ENCODE data around the gene RRP1.
"Not testable (repeated sequence)": the region's sequence is repeated elsewhere in the genome, so short reads cannot be mapped to it uniquely, and the experiment has no call there.

The RRP1 gene

GRCh38 chr21:43819511-43820405 lies 30.4 kb downstream of the RRP1 start:
- DNase-seq, result no peak

GRCh38 chr21:43820466-43820865 lies 31.1 kb downstream of the RRP1 start:
- no peak for DNase-seq

- not testable (repeated sequence) for DNase-seq
Observed at GRCh38 chr21:43822166-43822565, 32.8 kb downstream of the RRP1 start.

- not testable (repeated sequence) for DNase-seq
Observed at GRCh38 chr21:43822741-43823140, 33.4 kb downstream of the RRP1 start.

- no peak for DNase-seq
Observed at GRCh38 chr21:43824333-43825241, 35.2 kb downstream of the RRP1 start.

GRCh38 chr21:43825242-43825935 lies 36.0 kb downstream of the RRP1 start:
- no peak for DNase-seq

GRCh38 chr21:43825936-43826622 lies 36.7 kb downstream of the RRP1 start:
- DNase-seq, result no peak

DNA sequence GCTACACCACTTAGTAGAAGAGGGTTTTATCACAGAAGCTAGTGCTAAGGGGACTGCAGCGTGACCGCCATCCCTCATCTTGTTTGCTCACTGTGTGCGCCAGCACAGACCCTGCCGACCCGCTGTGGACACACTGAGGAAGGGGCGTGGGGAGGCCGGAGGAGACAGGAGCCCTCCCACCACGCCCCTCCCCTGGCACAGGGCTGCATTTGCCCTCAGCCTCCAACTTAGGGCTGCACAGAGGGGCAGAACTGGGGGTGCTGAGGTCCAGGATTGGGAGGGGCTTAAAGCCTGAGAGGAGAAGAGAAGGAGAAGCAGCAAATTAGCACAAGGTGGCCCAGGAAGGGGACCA lies 37.2 kb downstream of the RRP1 start:
- no peak for DNase-seq

DNA sequence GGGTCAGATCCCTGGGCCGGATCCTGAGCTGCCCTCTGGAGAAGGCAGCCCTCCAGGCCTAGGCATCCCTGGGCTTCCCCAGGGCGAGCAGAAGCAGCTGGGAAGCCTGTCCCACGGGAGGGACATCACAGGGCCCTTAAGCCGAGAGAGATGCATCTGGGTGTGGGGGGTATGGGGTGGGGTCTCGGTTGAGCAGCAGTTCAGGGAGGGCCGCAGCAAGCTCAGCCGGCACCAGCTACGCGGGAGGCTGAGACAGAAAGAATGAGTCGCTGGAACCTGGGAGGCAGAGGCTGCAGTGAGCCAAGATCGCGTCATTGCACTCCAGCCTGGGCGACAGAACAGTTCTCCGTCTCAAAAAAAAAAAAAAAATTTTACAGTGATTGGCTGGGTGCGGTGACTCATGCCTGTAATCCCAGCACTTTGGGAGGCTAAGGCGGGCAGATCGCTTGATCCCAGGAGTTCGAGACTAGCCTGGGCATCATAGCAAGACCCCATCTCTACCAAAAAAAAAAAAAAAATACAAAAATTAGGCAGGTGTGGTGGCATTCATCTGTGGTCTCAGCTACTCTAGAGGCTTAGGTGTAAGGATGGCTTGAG lies 37.7 kb downstream of the RRP1 start:
- no peak for DNase-seq

DNA sequence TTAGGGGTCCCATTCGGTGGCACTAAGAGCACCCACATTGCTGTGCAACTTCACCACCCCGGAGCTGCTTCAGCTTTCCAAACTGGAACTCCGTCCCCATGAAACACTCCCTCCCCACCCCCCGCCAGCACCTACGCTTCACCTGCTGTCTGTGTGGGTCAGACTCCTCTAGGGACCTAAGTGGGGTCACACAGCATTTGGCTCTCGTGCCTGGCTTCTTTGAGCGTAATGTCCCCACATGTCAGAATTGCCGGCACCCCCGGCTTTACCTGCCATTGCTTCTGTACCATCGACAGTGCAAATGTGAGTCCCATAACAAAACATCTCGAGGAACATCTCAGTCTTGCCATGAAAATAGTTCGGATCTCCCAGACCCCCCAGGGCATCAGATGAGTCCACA lies 39.8 kb downstream of the RRP1 start:
- DNase-seq, result no peak

- DNase-seq, result peak; percentile 51
Observed at GRCh38 chr21:43829575-43830119, 40.3 kb downstream of the RRP1 start.

GRCh38 chr21:43832158-43832550 lies 42.8 kb downstream of the RRP1 start:
- DNase-seq, result no peak

DNA sequence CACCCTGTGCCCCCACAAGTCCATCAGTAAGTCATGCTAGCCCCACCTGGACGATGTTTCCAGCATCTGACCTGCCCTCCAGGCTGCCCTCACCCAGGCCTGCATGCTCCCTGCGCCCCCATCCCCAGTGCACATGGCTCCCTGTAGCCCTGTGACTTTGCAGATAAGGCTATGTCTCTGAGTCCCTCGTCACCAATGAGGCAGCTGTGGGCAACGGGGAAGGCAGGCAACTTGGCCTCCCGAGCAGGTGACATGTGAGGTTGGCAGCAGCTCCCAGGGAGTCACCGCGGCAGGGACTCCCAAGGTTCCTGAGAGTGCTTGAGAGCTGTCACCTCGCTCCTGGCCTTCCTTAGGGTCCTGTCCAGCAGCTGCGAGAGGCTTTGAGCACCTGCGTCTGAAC lies 43.3 kb downstream of the RRP1 start:
- no peak for DNase-seq

DNA sequence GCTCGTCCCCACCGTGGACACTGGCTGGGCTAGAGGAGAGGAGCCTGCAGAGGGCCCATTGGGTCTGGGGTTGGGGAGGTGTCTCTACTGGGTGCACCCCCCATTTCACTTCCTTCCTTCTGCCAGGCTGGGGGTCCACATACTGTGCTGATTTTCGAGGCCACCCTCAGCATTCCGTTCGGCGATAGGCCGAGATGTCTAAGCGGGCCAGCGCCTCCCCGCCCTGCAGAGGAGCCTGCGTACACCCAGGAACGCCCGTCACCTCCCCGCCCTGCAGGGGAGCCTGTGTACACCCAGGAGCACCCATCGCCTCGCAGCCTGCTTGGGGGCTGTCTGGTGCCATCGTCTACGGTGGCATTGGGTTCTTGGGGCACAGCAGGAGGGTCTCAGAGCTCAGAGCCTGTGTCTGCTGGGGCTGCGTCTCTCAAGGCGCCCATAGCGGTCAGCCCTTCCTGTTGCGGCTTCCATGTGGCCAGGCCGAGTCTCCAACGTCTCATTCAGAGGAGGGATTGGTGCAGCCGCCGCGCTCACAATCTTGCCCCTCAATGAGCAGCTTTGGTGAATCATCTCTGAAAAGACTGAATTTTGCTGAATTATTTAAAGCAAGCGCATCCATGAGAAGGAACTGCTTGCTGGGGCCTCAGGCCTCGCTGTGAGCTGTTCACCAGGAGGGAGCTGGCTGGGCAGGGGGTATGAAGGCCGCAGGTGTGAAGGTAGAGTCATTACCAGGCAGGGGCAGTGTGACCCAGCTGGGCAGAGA lies 44.9 kb downstream of the RRP1 start:
- DNase-seq, result no peak

DNA sequence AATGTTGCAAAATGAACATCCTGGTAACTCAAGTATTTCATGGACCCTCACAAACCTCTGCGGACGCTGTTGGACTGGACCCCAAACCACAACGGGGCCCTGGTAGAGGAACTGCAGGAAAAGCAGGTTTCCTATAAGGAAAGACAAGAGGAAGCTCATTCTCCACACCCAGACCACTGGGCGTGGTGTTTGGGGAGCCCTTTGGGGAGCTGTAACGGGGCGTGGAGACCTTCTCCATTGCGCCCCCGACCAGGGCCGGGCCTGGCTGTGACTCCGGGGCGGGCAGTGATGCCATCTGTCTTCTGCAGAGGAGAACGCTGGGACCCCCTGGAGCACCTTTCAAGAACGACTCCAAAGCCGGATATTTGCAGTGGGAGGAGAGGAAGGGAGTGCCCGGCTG lies 45.7 kb downstream of the RRP1 start:
- DNase-seq, result no peak

DNA sequence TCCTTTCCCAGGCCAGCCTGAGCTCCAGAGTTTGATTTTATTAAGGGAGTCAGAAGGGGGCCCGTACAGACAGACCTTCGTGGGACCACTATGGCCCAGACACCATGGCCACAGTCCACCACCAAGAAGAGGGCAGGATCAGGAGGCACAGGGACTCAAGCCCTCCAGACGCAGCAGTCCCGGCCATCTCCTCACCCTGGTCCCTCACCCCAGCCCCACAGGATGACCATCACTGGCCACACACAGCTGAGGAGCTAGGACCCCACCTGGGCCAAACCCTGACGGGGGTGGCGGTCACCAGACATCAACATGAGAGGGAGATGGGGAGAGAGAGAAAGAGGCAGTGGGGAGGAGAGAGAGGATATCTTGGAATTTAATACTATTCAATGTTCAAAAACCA lies 46.5 kb downstream of the RRP1 start:
- DNase-seq, result no peak

- no peak for DNase-seq
Observed at GRCh38 chr21:43836616-43837015, 47.2 kb downstream of the RRP1 start.

DNA sequence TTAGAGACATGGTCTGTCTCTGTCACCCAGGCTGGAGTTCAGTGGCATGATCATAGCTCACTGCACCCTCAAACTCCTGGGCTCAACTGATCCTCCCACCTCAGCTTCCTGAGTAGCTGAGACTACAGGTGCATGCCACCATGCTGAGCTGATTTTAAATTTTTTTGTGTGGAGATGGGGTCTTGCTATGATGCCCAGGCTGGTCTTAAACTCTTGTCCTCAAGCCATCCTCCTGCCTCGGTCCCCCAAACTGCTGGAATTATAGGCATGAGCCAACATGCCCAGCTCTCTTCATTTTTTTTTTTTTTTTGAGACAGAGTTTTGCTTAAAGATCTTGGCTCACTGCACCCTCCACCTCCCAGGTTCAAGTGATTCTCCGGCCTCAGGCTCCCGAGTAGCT lies 50.9 kb downstream of the RRP1 start:
- no peak for DNase-seq

DNA sequence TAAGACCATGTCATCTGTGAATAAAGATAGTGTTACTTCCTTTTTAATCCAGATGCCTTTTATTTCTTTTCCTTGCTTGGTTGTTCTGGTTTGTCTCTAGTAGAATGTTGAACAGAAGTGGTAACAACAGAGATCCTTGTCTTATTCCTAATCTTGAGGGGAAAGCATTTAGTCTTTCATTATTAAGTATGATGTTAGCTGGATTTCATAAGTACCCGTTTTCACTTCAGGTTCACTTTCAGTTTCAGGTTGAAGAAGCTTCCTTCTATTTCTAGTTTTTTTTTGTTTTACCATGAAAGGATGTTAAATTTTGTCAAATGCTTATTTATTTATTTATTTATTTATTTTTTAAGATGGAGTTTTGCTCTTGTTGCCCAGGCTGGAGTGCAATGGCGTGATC lies 53.4 kb downstream of the RRP1 start:
- DNase-seq, result peak; percentile 44

GRCh38 chr21:43844906-43845305 lies 55.5 kb downstream of the RRP1 start:
- DNase-seq, result not testable (repeated sequence)

DNA sequence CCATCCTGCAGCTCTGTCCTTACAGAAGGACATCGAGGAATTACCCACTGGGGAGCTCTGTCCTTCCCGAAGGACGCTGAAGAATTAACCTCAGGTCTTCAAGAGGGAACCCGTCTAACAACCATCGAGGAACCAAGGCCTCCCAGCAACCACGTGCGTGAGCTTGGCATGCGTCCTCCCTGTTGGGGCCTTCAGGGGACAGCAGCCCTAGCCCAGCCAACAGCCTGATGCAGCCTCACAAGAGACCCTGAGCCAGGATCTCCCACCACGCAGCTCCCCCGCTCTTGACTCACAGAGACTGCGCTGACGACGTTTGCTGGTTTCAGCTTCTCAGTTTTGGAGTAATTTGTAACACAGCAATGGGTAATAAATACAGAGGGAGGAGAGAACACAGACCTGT lies 56.0 kb downstream of the RRP1 start:
- no peak for DNase-seq
